ENCODE measurements around the gene CMSS1.
A peak's percentile ranks its signal among the peaks of the same experiment; 100 is the strongest.

Gene CMSS1

GRCh38 chr3:99941211-99941610, 123.5 kb downstream of the CMSS1 start:
- H3K36me3 ChIP-seq (ENCODE audit: control insufficient read depth in 2 of 2, insufficient read depth in 2 of 2, low read length in 2 of 2), result no peaks in the 10 kb centered on the region
- peaks cover 9 to 17% of the 10 kb centered on the region in 2 donors for H3K4me1 ChIP-seq (ENCODE audit: control insufficient read depth in 2 of 2, insufficient read depth in 2 of 2, low read length in 2 of 2)
- H3K27me3 ChIP-seq (ENCODE audit: control insufficient read depth in 2 of 2, insufficient read depth in 2 of 2, low read length in 2 of 2), result no peaks in the 10 kb centered on the region
- no peak overlapping the region for H3K27ac ChIP-seq (ENCODE audit: low read depth in 2 of 2, low read length in 2 of 2)
- H3K9ac ChIP-seq (ENCODE audit: low read depth in 1 of 2, low read length in 2 of 2), result no peak overlapping the region
- H3K9me3 ChIP-seq (ENCODE audit: control insufficient read depth in 2 of 2, low read length in 2 of 2), result no peaks in the 10 kb centered on the region
- no peak overlapping the region for H3K4me3 ChIP-seq (ENCODE audit: low read length in 2 of 2)

DNA sequence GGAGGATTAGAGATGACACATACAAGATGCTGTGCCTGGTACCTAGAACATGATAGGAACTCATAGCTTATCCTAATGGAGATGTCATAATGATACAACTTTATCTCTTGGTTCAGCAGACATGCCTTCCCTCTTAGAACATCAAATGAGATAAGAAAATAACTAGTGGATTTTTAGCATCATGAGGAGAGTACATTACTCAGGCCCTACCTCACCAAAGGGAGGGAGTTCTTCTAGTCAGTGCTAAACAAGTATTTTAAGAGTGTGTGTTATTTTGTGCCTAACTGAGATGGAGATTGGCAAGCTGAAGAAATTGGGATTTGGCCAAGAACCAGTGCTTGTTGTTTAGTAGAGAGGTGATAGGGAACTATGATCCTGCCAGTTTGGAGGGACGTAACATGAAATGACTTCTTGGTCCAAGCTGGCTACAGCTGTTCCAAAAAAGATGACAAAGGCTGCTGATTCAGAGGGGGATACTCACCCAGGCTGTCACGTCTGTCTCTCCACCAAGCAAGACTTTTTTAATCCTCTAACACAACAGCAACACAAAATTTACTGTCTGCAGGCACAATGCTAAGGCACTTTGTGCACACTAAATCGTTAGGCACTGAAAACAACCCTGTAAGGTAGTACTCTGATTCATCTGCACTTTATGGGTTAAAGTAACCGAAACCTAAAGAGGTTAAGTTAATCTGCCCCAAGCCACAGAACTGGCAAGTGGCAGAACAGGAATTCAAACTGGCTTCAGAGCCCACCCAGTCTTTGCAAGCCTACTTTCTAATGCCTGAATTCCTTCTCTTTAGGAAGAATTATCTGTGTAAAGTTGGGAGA, 126.5 kb downstream of the CMSS1 start:
- no peaks in the 10 kb centered on the region for H3K9me3 ChIP-seq (ENCODE audit: control insufficient read depth in 2 of 2, low read length in 2 of 2)
- H3K27me3 ChIP-seq (ENCODE audit: control insufficient read depth in 2 of 2, insufficient read depth in 2 of 2, low read length in 2 of 2), result no peaks in the 10 kb centered on the region
- H3K27ac ChIP-seq (ENCODE audit: low read depth in 2 of 2, low read length in 2 of 2), result peak overlapping the region; percentile 19
- no peaks in the 10 kb centered on the region for H3K36me3 ChIP-seq (ENCODE audit: control insufficient read depth in 2 of 2, insufficient read depth in 2 of 2, low read length in 2 of 2)
- no peak overlapping the region for H3K9ac ChIP-seq (ENCODE audit: low read depth in 1 of 2, low read length in 2 of 2)
- peaks cover 4 to 17% of the 10 kb centered on the region in 2 donors for H3K4me1 ChIP-seq (ENCODE audit: control insufficient read depth in 2 of 2, insufficient read depth in 2 of 2, low read length in 2 of 2)
- no peak overlapping the region for H3K4me3 ChIP-seq (ENCODE audit: low read length in 2 of 2)

- no peak overlapping the region for H3K9ac ChIP-seq (ENCODE audit: low read depth in 1 of 2, low read length in 2 of 2)
Observed at GRCh38 chr3:99945328-99945995, 127.8 kb downstream of the CMSS1 start.

DNA sequence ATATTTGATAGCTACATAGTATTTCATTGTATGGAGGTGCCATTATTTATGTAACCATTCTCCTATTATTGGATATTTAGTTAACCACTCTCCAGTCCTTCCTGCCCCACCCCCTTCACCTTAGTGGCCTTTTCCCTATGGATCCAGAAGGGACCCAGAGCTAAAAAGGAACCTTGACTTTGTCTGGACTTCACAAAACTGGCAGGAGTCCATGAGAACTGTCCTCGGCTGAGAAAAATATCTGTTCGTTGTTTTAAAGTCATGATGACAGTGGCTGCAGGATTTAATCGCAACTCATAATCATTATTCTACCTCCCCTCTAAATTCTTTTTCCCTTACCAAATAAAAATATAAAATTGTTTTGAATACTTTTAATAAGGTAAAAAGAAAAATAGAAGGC, 129.7 kb downstream of the CMSS1 start:
- no peaks in the 10 kb centered on the region for H3K27me3 ChIP-seq (ENCODE audit: control insufficient read depth in 2 of 2, insufficient read depth in 2 of 2, low read length in 2 of 2)
- peaks cover 4 to 15% of the 10 kb centered on the region in 2 donors for H3K4me1 ChIP-seq (ENCODE audit: control insufficient read depth in 2 of 2, insufficient read depth in 2 of 2, low read length in 2 of 2)
- no peak overlapping the region for H3K9ac ChIP-seq (ENCODE audit: low read depth in 1 of 2, low read length in 2 of 2)
- H3K36me3 ChIP-seq (ENCODE audit: control insufficient read depth in 2 of 2, insufficient read depth in 2 of 2, low read length in 2 of 2), result no peaks in the 10 kb centered on the region
- H3K4me3 ChIP-seq (ENCODE audit: low read length in 2 of 2), result no peak overlapping the region
- no peaks in the 10 kb centered on the region for H3K9me3 ChIP-seq (ENCODE audit: control insufficient read depth in 2 of 2, low read length in 2 of 2)
- H3K27ac ChIP-seq (ENCODE audit: low read depth in 2 of 2, low read length in 2 of 2), result no peak overlapping the region

More at GRCh38 chr3:99945328-99945995, 127.8 kb downstream of the CMSS1 start:
- peaks cover 4 to 15% of the 10 kb centered on the region in 2 donors for H3K4me1 ChIP-seq (ENCODE audit: control insufficient read depth in 2 of 2, insufficient read depth in 2 of 2, low read length in 2 of 2)
- no peaks in the 10 kb centered on the region for H3K27me3 ChIP-seq (ENCODE audit: control insufficient read depth in 2 of 2, insufficient read depth in 2 of 2, low read length in 2 of 2)
- no peaks in the 10 kb centered on the region for H3K36me3 ChIP-seq (ENCODE audit: control insufficient read depth in 2 of 2, insufficient read depth in 2 of 2, low read length in 2 of 2)
- no peaks in the 10 kb centered on the region for H3K9me3 ChIP-seq (ENCODE audit: control insufficient read depth in 2 of 2, low read length in 2 of 2)
- H3K27ac ChIP-seq (ENCODE audit: low read depth in 2 of 2, low read length in 2 of 2), result peak overlapping the region; percentile 51 to 61
- H3K4me3 ChIP-seq (ENCODE audit: low read length in 2 of 2), result peak overlapping the region in 1 of 2 donors; percentile 13

GRCh38 chr3:99948467-99949089, 130.9 kb downstream of the CMSS1 start:
- no peak overlapping the region for H3K4me3 ChIP-seq (ENCODE audit: low read length in 2 of 2)
- H3K27me3 ChIP-seq (ENCODE audit: control insufficient read depth in 2 of 2, insufficient read depth in 2 of 2, low read length in 2 of 2), result no peaks in the 10 kb centered on the region
- H3K36me3 ChIP-seq (ENCODE audit: control insufficient read depth in 2 of 2, insufficient read depth in 2 of 2, low read length in 2 of 2), result no peaks in the 10 kb centered on the region
- peaks cover 4 to 15% of the 10 kb centered on the region in 2 donors for H3K4me1 ChIP-seq (ENCODE audit: control insufficient read depth in 2 of 2, insufficient read depth in 2 of 2, low read length in 2 of 2)
- no peaks in the 10 kb centered on the region for H3K9me3 ChIP-seq (ENCODE audit: control insufficient read depth in 2 of 2, low read length in 2 of 2)
- H3K27ac ChIP-seq (ENCODE audit: low read depth in 2 of 2, low read length in 2 of 2), result no peak overlapping the region
- H3K9ac ChIP-seq (ENCODE audit: low read depth in 1 of 2, low read length in 2 of 2), result no peak overlapping the region

GRCh38 chr3:99949956-99950670, 132.5 kb downstream of the CMSS1 start:
- Histone ChIP-seq H3K4me1 (ENCODE audit: control insufficient read depth in 2 of 2, insufficient read depth in 2 of 2, low read length in 2 of 2) (peaks cover 2 to 7% of the 10 kb centered on the region in 2 donors), H3K27ac (ENCODE audit: low read depth in 2 of 2, low read length in 2 of 2) (no peak overlapping the region), H3K27me3 (ENCODE audit: control insufficient read depth in 2 of 2, insufficient read depth in 2 of 2, low read length in 2 of 2) (no peaks in the 10 kb centered on the region), H3K4me3 (ENCODE audit: low read length in 2 of 2) (no peak overlapping the region), H3K9me3 (ENCODE audit: control insufficient read depth in 2 of 2, low read length in 2 of 2) (no peaks in the 10 kb centered on the region), H3K36me3 (ENCODE audit: control insufficient read depth in 2 of 2, insufficient read depth in 2 of 2, low read length in 2 of 2) (no peaks in the 10 kb centered on the region), H3K9ac (ENCODE audit: low read depth in 1 of 2, low read length in 2 of 2) (no peak overlapping the region)

GRCh38 chr3:99950921-99951320, 133.3 kb downstream of the CMSS1 start:
- Histone ChIP-seq H3K36me3 (ENCODE audit: control insufficient read depth in 2 of 2, insufficient read depth in 2 of 2, low read length in 2 of 2) (no peaks in the 10 kb centered on the region), H3K27me3 (ENCODE audit: control insufficient read depth in 2 of 2, insufficient read depth in 2 of 2, low read length in 2 of 2) (no peaks in the 10 kb centered on the region), H3K4me3 (ENCODE audit: low read length in 2 of 2) (no peak overlapping the region), H3K9ac (ENCODE audit: low read depth in 1 of 2, low read length in 2 of 2) (no peak overlapping the region), H3K27ac (ENCODE audit: low read depth in 2 of 2, low read length in 2 of 2) (no peak overlapping the region), H3K9me3 (ENCODE audit: control insufficient read depth in 2 of 2, low read length in 2 of 2) (no peaks in the 10 kb centered on the region), H3K4me1 (ENCODE audit: control insufficient read depth in 2 of 2, insufficient read depth in 2 of 2, low read length in 2 of 2) (peaks cover 0 to 3% of the 10 kb centered on the region in 2 donors)

- Histone ChIP-seq H3K4me3 (ENCODE audit: low read length in 2 of 2) (no peak overlapping the region), H3K27me3 (ENCODE audit: control insufficient read depth in 2 of 2, insufficient read depth in 2 of 2, low read length in 2 of 2) (no peaks in the 10 kb centered on the region), H3K9me3 (ENCODE audit: control insufficient read depth in 2 of 2, low read length in 2 of 2) (no peaks in the 10 kb centered on the region), H3K36me3 (ENCODE audit: control insufficient read depth in 2 of 2, insufficient read depth in 2 of 2, low read length in 2 of 2) (no peaks in the 10 kb centered on the region), H3K4me1 (ENCODE audit: control insufficient read depth in 2 of 2, insufficient read depth in 2 of 2, low read length in 2 of 2) (peaks cover 0 to 3% of the 10 kb centered on the region in 2 donors), H3K27ac (ENCODE audit: low read depth in 2 of 2, low read length in 2 of 2) (no peak overlapping the region), H3K9ac (ENCODE audit: low read depth in 1 of 2, low read length in 2 of 2) (no peak overlapping the region)
Observed at GRCh38 chr3:99951701-99952100, 134.0 kb downstream of the CMSS1 start.

- Histone ChIP-seq H3K4me3 (ENCODE audit: low read length in 2 of 2) (no peak overlapping the region), H3K27ac (ENCODE audit: low read depth in 2 of 2, low read length in 2 of 2) (no peak overlapping the region), H3K4me1 (ENCODE audit: control insufficient read depth in 2 of 2, insufficient read depth in 2 of 2, low read length in 2 of 2) (peaks cover 0 to 3% of the 10 kb centered on the region in 2 donors), H3K9me3 (ENCODE audit: control insufficient read depth in 2 of 2, low read length in 2 of 2) (no peaks in the 10 kb centered on the region), H3K9ac (ENCODE audit: low read depth in 1 of 2, low read length in 2 of 2) (no peak overlapping the region), H3K27me3 (ENCODE audit: control insufficient read depth in 2 of 2, insufficient read depth in 2 of 2, low read length in 2 of 2) (no peaks in the 10 kb centered on the region), H3K36me3 (ENCODE audit: control insufficient read depth in 2 of 2, insufficient read depth in 2 of 2, low read length in 2 of 2) (no peaks in the 10 kb centered on the region)
Observed at GRCh38 chr3:99952306-99952705, 134.6 kb downstream of the CMSS1 start.
